ENCODE results near the gene SNRK. TPM values are rescaled to one million over a fixed set of nuclear protein-coding genes. Genes with fewer than 3 reads are reported as not detected.

Gene SNRK
- total RNA-seq, 1 experiment from 2014 or later: 12.0 TPM

DNA sequence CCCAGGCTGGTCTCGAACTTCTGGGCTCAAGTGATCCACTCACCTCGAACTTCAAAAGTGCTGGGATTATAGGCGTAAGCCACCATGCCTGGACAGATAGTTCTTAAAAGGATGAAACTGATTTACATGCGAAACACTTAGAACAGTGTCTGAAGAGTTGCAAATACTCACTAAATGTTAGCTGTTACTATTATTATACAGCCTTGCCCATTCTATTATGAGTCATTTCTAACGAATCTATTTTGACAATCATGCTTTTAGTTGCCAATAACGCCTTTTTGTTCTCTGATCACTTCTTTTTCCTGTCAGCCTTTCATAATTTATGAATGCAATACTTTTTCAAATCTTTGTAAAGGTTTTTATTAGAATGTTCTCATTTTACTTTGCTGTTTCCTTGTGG lies 112.7 kb downstream of the SNRK start:
- no CpG with 5 or more reads among the region's 6 CpGs for WGBS (ENCODE audit: extremely low coverage, insufficient read length, low lambda C conversion rate)
- Histone ChIP-seq H3K4me2 (ENCODE audit: insufficient read depth, insufficient read length, low read length) (no peak overlapping the region), H3K27me3 (ENCODE audit: insufficient read depth, low read length) (no peaks in the 10 kb centered on the region), H3K4ac (ENCODE audit: low read depth, low read length) (no peak overlapping the region), H3K4me1 (ENCODE audit: insufficient read depth, low read length) (no peaks in the 10 kb centered on the region), H3K9ac (ENCODE audit: extremely low read depth, insufficient read length, low read length) (no peak overlapping the region), H2AFZ (ENCODE audit: low read length) (no peak overlapping the region), H4K91ac (ENCODE audit: insufficient read length, low read depth, low read length) (no peak overlapping the region), H3K18ac (ENCODE audit: insufficient read length, low read depth, low read length) (no peak overlapping the region), H3K79me2 (ENCODE audit: insufficient read depth, low read length) (no peaks in the 10 kb centered on the region), H3T11ph (ENCODE audit: low read length) (no peak overlapping the region), H3K27ac (ENCODE audit: insufficient read length, low read depth, low read length) (no peak overlapping the region), H3K9me3 (ENCODE audit: control insufficient read depth, low read depth, low read length) (no peaks in the 10 kb centered on the region), H3K23me2 (ENCODE audit: insufficient read length, low read depth, low read length, poor library complexity, severe bottlenecking) (no peaks in the 10 kb centered on the region), H4K20me1 (ENCODE audit: control insufficient read depth, insufficient read depth, insufficient read length) (no peaks in the 10 kb centered on the region), H4K8ac (replicated peaks; ENCODE audit: insufficient read length, low read depth, low read length) (no peak overlapping the region), H3K23ac (ENCODE audit: insufficient read length, low read depth, low read length) (no peak overlapping the region), H3K14ac (ENCODE audit: insufficient read depth, low read length) (no peak overlapping the region), H2AK5ac (ENCODE audit: insufficient read length, low read length) (no peak overlapping the region), H3K56ac (ENCODE audit: insufficient read length, low read depth, low read length) (no peak overlapping the region), H2BK15ac (ENCODE audit: low read depth, low read length) (no peak overlapping the region), H4K5ac (ENCODE audit: insufficient read length, low read depth, low read length) (no peak overlapping the region), H2BK5ac (ENCODE audit: insufficient read length, low read length) (no peak overlapping the region), H2BK20ac (ENCODE audit: low read depth, low read length, poor library complexity, severe bottlenecking) (no peak overlapping the region), H2BK120ac (ENCODE audit: low read depth, low read length, poor library complexity, severe bottlenecking) (no peak overlapping the region), H2BK12ac (ENCODE audit: insufficient read length, low read depth, low read length) (no peak overlapping the region), H3K79me1 (ENCODE audit: insufficient read depth, low read depth, low read length, poor library complexity, severe bottlenecking) (no peaks in the 10 kb centered on the region)
- TF ChIP-seq, protein P1, sequence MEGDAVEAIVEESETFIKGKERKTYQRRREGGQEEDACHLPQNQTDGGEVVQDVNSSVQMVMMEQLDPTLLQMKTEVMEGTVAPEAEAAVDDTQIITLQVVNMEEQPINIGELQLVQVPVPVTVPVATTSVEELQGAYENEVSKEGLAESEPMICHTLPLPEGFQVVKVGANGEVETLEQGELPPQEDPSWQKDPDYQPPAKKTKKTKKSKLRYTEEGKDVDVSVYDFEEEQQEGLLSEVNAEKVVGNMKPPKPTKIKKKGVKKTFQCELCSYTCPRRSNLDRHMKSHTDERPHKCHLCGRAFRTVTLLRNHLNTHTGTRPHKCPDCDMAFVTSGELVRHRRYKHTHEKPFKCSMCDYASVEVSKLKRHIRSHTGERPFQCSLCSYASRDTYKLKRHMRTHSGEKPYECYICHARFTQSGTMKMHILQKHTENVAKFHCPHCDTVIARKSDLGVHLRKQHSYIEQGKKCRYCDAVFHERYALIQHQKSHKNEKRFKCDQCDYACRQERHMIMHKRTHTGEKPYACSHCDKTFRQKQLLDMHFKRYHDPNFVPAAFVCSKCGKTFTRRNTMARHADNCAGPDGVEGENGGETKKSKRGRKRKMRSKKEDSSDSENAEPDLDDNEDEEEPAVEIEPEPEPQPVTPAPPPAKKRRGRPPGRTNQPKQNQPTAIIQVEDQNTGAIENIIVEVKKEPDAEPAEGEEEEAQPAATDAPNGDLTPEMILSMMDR (conservative IDR thresholded peaks at IDR 0.05): no peak
- no peak overlapping the region for H3K27ac Mint-ChIP-seq
- H3K4me1 Mint-ChIP-seq: peaks cover 0 to 3% of the 10 kb centered on the region in 2 experiments; a peak in 1 of 4 replicates
- no peaks in the 10 kb centered on the region for H3K27me3 Mint-ChIP-seq (ENCODE audit: low read depth)
- DNase-seq: no peak
- no peaks in the 10 kb centered on the region for H3K9me3 Mint-ChIP-seq
- peaks cover 0 to 3% (median 0%) of the 10 kb centered on the region in 3 experiments; a peak in 2 of 7 replicates for H3K36me3 Mint-ChIP-seq (ENCODE audit: insufficient read depth in 1 of 3, low read depth in 3 of 3)
- H3K4me3 Mint-ChIP-seq: no peak overlapping the region
